IPS DF 4.7 (cell line): ENCODE measurements around the gene RREB1.

ENCODE experiments used
- DNase-seq: peaks from one replicate; pipeline ENCODE4 v3.0.0-alpha.2; 2013; ENCODE audit warnings: low spot score; ENCODE audit errors: extremely low read depth

The RREB1 gene

GRCh38 chr6:7243179-7243981 is 135.6 kb downstream of the RREB1 start:
- no peak for DNase-seq

- DNase-seq, result no peak
Observed at GRCh38 chr6:7245668-7246393, 138.1 kb downstream of the RREB1 start.

DNA sequence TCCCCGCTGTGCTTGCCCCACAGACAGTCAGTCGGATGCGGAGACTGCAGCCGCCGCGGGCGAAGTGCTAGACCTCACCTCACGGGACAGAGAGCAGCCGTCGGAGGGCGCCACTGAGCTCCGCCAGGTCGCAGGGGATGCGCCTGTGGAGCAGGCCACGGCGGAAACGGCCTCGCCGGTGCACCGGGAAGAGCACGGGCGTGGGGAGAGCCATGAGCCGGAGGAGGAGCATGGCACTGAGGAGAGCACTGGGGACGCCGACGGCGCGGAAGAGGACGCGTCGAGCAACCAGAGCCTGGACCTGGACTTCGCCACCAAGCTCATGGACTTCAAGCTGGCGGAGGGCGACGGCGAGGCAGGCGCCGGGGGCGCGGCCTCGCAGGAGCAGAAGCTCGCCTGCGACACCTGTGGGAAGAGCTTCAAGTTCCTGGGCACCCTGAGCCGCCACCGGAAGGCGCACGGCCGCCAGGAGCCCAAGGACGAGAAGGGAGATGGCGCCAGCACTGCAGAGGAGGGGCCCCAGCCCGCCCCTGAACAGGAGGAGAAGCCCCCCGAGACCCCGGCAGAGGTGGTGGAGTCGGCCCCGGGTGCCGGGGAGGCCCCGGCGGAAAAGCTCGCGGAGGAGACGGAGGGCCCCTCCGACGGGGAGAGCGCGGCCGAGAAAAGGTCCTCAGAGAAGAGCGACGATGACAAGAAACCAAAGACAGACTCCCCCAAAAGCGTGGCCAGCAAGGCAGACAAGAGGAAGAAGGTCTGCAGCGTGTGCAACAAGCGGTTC is 138.8 kb downstream of the RREB1 start:
- no peak for DNase-seq

- DNase-seq, result no peak
Observed at GRCh38 chr6:7247179-7247456, 139.4 kb downstream of the RREB1 start.

DNA sequence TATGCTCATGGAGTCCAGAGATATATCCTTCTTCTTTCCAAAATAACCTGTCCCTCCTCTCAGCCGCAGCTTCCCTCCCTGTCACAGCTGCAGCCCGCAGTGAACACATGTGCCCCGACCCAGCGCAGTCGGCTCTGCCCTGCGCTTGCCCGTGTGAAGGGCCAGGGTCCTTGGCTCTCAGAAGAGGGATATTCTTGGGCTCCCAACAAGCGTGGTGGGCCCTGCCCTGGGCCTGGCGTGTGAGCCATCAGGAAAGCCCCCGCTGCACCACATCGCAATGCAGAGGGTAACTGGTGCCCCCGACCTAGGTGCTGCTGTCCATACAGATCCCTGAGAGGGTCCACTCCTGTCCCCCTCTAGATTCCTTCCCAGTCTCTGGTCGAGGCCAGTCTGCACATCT is 140.1 kb downstream of the RREB1 start:
- DNase-seq, result no peak

GRCh38 chr6:7249391-7249790 is 141.6 kb downstream of the RREB1 start:
- no peak for DNase-seq

GRCh38 chr6:7249946-7250643 is 142.3 kb downstream of the RREB1 start:
- no peak for DNase-seq

- no peak for DNase-seq
Observed at GRCh38 chr6:7250812-7251211, 143.1 kb downstream of the RREB1 start.

- no peak for DNase-seq
Observed at GRCh38 chr6:7251646-7252260, 144.0 kb downstream of the RREB1 start.

DNA sequence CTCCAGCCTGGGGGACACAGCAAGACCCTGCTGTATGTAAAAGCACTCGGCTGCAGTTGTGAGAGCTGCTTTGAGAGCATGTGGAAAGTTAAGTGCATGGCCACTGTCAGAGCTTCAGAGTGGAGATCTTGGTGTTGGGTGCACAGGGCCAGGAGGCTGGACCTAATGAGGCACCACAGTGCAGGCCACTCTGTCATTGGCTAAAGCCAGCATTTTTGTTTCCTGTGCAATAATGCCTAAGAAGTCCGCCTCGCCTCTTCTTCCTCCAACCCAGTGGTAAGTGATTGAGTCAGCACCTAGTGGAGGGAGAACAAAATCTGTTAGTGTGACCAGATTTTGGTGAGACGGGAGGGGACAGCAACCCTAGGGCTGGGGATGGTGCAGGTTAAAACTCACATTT is 144.6 kb downstream of the RREB1 start:
- no peak for DNase-seq

DNA sequence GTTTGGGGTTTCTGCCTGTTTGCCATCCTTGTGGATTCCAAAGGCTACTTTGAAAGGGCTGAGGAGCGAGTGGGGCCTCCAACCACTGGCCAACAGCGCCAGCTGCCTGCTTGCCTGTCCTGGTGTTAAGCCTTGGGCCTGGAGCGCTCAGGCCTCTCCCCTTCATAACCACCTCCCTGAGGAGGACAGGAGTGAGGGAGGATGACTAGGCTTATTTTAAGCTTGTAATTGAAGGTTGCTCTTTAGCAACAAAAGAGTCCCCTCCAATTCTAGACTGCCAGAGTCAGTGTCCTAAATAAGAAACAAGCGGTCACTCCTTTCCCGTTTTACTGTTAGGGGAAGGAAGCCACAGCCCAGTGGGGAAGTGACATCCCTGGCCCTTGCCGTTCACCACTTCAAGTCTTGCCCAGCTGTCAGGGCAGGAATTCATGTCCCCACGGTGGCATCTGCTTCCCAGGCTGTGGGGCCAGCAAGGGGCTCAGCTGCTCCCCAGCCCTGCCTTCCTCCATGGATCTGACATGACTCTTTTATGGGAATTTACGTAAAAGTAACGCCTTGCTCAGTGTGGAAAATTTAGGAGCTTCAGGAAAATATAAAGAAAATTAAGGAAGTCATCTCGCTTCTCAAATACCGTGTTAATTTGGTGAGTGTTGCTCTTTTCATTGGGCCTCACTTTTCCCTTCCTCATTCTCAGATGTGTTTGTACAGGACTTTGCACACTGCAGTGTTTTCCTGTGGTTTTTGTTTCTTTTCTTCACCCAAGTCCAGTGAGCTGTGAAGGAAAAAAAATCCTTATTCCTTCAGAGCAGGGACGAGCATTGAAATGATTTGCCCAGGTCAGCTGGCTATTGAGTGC is 147.4 kb downstream of the RREB1 start:
- no peak for DNase-seq

GRCh38 chr6:7255918-7256317 is 148.2 kb downstream of the RREB1 start:
- no peak for DNase-seq

- DNase-seq, result no peak
Observed at GRCh38 chr6:7256785-7257184, 149.0 kb downstream of the RREB1 start.

GRCh38 chr6:7257521-7258230 is 149.9 kb downstream of the RREB1 start:
- DNase-seq, result no peak

DNA sequence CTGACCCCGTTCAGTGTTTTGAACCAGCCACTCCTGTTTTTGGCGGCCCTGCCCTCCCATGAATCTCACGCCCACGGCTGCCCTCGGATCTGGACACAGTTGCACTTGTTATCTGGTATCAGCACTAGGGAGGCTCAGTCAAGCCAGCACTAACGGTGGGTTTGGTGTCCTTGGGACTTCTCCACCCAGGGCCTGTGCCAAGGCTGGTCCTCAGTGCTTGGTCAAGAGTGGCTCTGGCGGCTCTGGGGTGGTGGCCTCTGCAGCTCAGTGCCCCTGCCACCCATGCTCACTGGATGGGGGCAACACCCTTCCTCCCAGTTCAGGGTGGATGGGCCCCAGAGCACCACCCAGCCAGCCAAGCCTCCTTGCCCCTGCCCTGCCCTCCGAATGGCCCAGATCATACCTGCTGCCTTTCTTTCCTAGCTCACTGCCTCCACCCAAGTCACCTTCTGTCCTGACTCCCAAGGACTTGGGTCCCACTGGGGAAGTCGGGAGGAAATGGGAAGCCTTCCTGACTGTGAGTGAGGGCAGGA is 150.5 kb downstream of the RREB1 start:
- no peak for DNase-seq

GRCh38 chr6:7260291-7261031 is 152.7 kb downstream of the RREB1 start:
- DNase-seq, result no peak

DNA sequence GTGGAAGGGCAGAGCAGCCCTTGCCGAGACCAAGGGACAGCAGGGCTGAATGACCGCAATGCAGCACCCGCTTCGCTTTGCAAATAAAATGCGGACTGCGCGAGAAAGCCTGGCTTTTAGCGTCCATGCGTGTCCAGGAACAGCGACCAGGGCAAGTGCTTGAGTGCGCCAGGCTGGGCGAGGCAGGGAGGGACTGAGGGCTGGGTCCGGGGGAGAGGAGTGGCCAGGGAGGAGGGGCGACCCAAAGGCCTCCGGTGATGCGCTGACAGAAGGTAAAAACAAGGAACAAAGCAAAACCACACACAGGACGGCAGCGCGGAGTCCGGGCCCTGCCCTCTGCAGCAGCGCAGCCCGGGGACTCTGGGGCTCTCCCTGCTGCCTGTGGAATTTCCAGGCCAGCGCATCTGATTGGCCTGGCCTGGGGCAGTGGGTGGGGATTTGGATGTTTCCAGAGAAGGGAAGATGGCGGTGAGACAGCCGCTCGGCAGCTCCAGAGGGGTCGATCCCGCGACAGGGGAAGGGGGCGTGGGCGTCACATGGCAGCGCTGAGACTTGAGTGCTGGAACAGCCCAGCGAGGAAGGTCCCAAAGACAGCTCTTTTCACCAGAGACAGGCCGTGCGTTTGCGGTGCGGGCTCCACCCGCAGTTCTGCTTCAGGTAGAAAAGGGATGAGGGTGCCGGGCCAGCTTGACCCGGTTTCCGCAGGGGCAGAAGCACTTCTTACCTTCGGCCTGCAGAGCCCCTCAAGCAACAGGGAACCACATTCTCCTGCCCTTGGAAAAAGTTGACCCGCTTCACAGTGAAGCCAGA is 153.5 kb downstream of the RREB1 start:
- no peak for DNase-seq
